HG03064 (cell line): Measurements from ENCODE around the gene SORD.
"Not testable (repeated sequence)": the region's sequence is repeated elsewhere in the genome, so short reads cannot be mapped to it uniquely, and the experiment has no call there.

Experiments
- ATAC-seq: cut with Tn5 transposase; IDR thresholded peaks from one replicate; pipeline ENCODE4 v1.9.1; 2021; ENCODE audit warnings: low read depth; ENCODE audit not compliant: unreplicated experiment

The SORD gene

GRCh38 chr15:45058690-45059675 lies 36.0 kb downstream of the SORD start:
- not testable (repeated sequence) for ATAC-seq

GRCh38 chr15:45062301-45062700 lies 39.3 kb downstream of the SORD start:
- ATAC-seq = not testable (repeated sequence)

- no peak for ATAC-seq
These were observed 41.4 kb downstream of the SORD start for GRCh38 chr15:45064386-45064785.

- ATAC-seq = not testable (repeated sequence)
These were observed 47.0 kb downstream of the SORD start for GRCh38 chr15:45069942-45070360.

GRCh38 chr15:45073602-45074001 lies 50.6 kb downstream of the SORD start:
- ATAC-seq = not testable (repeated sequence)

GRCh38 chr15:45075440-45076320 lies 52.7 kb downstream of the SORD start:
- not testable (repeated sequence) for ATAC-seq

- not testable (repeated sequence) for ATAC-seq
These were observed 54.4 kb downstream of the SORD start for GRCh38 chr15:45077391-45077790.

GRCh38 chr15:45079201-45079600 lies 56.2 kb downstream of the SORD start:
- not testable (repeated sequence) for ATAC-seq

- ATAC-seq = not testable (repeated sequence)
These were observed 56.7 kb downstream of the SORD start for GRCh38 chr15:45079628-45080246.

GRCh38 chr15:45080593-45080992 lies 57.6 kb downstream of the SORD start:
- not testable (repeated sequence) for ATAC-seq

- not testable (repeated sequence) for ATAC-seq
These were observed 59.4 kb downstream of the SORD start for GRCh38 chr15:45082412-45082811.

GRCh38 chr15:45083223-45083622 lies 60.2 kb downstream of the SORD start:
- no peak for ATAC-seq

GRCh38 chr15:45084163-45084562 lies 61.2 kb downstream of the SORD start:
- no peak for ATAC-seq

- no peak for ATAC-seq
These were observed 64.5 kb downstream of the SORD start for GRCh38 chr15:45087513-45087912.

- no peak for ATAC-seq
These were observed 66.1 kb downstream of the SORD start for GRCh38 chr15:45088801-45089711.

GRCh38 chr15:45089712-45090373 lies 66.8 kb downstream of the SORD start:
- no peak for ATAC-seq

- no peak for ATAC-seq
These were observed 68.2 kb downstream of the SORD start for GRCh38 chr15:45091161-45091560.

- ATAC-seq = no peak
These were observed 68.6 kb downstream of the SORD start for GRCh38 chr15:45091576-45091975.

- ATAC-seq = no peak
These were observed 70.0 kb downstream of the SORD start for GRCh38 chr15:45093013-45093412.
